GM10266 (cell line): ENCODE data around the gene EFNA1.

Experiments used
- DNase-seq: peaks from one replicate; pipeline ENCODE4 v3.0.0; 2012; ENCODE audit errors: extremely low spot score
- TF ChIP-seq, protein P1 (sequence below): IDR thresholded peaks from 2 replicates; pipeline ENCODE4 v1.5.1; 2012; ENCODE audit warnings: mild to moderate bottlenecking, low read depth; ENCODE audit not compliant: control insufficient read depth, insufficient read depth; ENCODE audit errors: missing control alignments

EFNA1 gene

GRCh38 chr1:155094622-155094948, 33.1 kb upstream of the EFNA1 start:
- DNase-seq = no peak
- TF ChIP-seq, protein P1, sequence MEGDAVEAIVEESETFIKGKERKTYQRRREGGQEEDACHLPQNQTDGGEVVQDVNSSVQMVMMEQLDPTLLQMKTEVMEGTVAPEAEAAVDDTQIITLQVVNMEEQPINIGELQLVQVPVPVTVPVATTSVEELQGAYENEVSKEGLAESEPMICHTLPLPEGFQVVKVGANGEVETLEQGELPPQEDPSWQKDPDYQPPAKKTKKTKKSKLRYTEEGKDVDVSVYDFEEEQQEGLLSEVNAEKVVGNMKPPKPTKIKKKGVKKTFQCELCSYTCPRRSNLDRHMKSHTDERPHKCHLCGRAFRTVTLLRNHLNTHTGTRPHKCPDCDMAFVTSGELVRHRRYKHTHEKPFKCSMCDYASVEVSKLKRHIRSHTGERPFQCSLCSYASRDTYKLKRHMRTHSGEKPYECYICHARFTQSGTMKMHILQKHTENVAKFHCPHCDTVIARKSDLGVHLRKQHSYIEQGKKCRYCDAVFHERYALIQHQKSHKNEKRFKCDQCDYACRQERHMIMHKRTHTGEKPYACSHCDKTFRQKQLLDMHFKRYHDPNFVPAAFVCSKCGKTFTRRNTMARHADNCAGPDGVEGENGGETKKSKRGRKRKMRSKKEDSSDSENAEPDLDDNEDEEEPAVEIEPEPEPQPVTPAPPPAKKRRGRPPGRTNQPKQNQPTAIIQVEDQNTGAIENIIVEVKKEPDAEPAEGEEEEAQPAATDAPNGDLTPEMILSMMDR = no peak

DNA sequence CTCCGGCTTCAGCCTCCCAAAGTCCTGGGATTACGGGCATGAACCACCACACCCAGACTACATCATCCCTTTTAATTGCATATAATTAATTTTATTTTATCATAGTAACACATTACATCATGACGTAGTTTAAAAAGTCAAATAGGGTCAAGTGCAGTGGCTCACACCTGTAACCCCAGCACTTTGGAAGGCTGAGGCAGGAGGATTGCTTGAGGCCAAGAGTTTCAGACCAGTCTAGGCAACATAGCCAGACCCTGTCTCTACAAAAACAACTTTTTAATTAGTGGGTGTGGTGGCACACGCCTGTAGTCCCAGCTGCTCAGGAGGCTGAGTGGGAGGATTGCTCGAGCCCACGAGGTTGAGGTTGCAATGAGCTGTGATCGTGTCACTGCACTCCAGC, 28.3 kb upstream of the EFNA1 start:
- TF ChIP-seq, protein P1 = no peak
- no peak for DNase-seq

- DNase-seq = no peak
- TF ChIP-seq, protein P1 = no peak
Observed at GRCh38 chr1:155103325-155103724, 24.4 kb upstream of the EFNA1 start.

GRCh38 chr1:155104605-155105534, 22.8 kb upstream of the EFNA1 start:
- TF ChIP-seq, protein P1 = no peak
- DNase-seq = no peak

DNA sequence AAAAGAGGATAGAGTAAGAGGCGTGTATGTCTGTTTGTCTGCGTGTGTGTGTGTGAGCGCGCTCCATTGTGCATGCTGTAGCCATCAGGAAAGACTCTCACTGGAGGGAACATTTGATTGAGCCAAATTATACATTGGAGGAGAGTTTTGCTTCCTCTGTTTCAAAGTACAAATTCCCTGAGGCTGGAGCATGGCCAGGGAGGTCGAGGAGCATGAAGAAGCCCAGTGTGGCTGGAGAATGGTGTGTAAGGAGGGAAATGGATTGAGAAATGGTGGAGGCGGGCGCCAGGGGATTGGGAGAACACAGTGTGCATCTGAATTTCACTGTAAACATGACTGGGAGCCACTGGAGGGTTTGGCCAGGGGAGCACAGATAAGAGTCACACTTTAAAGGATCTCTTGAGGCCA, 22.1 kb upstream of the EFNA1 start:
- TF ChIP-seq, protein P1 = no peak
- DNase-seq = no peak

GRCh38 chr1:155106862-155107261, 20.8 kb upstream of the EFNA1 start:
- TF ChIP-seq, protein P1 = no peak
- no peak for DNase-seq
